GM12892 (cell line): Measurements from ENCODE around the gene CCSER2.

ENCODE experiments used
- POLR2A ChIP-seq: IDR thresholded peaks from 2 replicates; pipeline ENCODE4 v1.6.1; 2011; ENCODE audit warnings: low read depth, low read length, control low read depth
- TAF1 ChIP-seq: IDR thresholded peaks from 2 replicates; pipeline ENCODE4 v1.6.1; 2011; ENCODE audit warnings: low read depth, mild to moderate bottlenecking, control low read depth, low read length, borderline replicate concordance

DNA sequence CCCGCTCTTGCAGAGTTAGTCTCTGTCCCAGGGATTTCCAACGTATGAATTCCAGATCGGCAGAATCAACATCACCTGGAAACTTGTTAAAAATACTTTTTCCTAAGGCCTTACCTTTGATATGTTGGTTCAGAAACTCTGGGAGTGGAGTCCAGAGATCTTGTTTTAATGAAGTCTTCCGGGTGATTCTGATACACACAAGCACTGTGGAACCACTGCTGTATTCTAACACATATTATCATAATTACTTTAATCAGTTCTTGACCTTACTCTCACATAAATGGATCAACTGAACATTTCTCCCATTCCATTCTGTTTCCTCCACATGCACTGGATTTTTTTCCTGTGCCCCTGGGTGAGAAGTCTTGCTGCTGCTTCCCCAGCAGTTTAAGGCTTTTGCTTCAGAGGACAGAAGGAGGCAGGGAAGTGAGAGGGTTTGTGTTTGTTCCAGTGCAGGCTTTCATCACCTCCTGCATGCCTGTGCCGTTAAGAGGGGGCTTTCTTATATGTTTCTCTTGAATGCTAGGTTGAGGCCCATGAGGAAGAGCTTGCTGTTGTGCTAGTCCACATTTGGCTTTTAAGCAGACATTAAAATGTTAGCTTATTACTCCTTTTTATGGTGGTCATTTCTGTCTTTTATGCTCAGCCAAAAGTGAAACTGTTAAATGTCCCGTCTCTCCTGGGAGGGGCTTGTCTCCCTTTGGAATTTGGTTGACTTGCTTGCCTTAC, 32.4 kb downstream of the CCSER2 start:
- TF ChIP-seq POLR2A (no peak), TAF1 (no peak)
